ENCODE data around the gene SYT2. TPM values are rescaled to one million over a fixed set of nuclear protein-coding genes. Genes with fewer than 3 reads are reported as not detected.
"Not testable (repeated sequence)": the region's sequence is repeated elsewhere in the genome, so short reads cannot be mapped to it uniquely, and the experiment has no call there.

SYT2 gene
- total and polyA plus RNA-seq, 4 donors: 0.03 to 0.09 (median 0.05) TPM; not detected in 1

DNA sequence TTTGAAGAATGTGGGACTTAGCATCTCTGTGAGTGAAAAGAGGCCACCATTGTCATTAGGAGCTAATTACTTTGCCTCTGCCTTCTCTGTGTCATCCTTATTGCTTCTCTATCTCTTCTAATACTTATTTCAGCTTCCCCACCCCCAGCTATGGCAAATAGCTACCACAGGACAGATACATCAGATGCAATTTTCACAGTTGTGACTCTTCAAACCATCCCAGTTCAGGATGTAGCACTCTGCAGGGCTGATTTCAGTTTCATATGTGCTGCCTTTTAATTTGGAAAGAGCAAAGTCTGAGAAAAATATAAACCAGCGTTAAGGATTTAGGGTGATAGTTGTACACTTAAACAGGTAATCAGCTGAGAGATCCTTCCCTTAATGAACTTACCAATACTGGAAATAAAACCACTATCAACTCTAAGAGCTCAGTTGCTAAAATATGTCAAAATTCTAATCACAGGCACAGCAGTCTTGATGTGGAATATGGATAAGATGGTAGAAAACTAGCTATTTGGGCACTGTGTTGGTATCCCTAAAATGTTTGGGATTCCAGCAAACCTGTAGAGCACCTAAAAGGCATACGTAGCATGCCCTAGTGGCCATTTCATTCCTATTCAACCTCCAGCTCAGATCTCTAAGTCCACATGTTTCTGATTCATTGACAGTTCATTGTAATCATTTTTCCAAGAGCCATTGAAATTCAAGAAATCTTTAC is 148.4 kb downstream of the SYT2 start:
- WGBS, 2 donors: 20 to 21% methylated on average over 2 of the region's 2 CpGs
- ATAC-seq (ENCODE audit: low FRiP score): no peak
- H3K36me3 ChIP-seq (ENCODE audit: control insufficient read depth in 1 of 2, insufficient read depth in 2 of 2, low read length in 1 of 2): peaks cover 6 to 7% of the 10 kb centered on the region in 2 donors
- no peaks in the 10 kb centered on the region for H3K27me3 ChIP-seq (ENCODE audit: control insufficient read depth in 1 of 2, insufficient read depth in 2 of 2, low read length in 1 of 2)
- H3K4me3 ChIP-seq (ENCODE audit: low read length in 2 of 2): no peak overlapping the region
- peak overlapping the region; percentile 30 to 64 for H3K27ac ChIP-seq (ENCODE audit: low read depth in 1 of 2, low read length in 2 of 2)
- no peak for DNase-seq
- H3K4me1 ChIP-seq (ENCODE audit: control insufficient read depth in 1 of 2, insufficient read depth in 2 of 2, low read length in 2 of 2): peaks cover 11 to 15% of the 10 kb centered on the region in 2 donors
- no peaks in the 10 kb centered on the region for H3K9me3 ChIP-seq (ENCODE audit: control insufficient read depth, low read length)
- intact Hi-C loops (cut with DNase I): no loop called here

DNA sequence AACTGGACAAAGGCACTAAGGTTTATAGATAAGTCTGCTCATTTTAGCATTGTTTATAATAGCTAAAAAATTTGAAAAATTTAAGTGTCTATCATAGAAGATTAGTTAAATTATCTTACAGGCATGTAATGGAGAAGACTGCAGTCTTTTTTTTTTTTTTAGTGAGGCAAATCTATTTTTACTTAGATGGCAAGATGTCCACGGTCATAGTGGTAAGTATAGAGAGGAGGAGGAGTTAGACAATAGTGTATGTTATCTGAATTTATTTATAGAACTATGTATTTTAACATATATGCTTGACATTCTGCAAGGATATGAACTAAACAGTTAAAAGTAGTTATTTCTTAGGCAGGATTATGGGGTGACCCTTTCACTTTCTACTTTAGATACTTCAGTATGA is 149.0 kb downstream of the SYT2 start:
- ATAC-seq (ENCODE audit: low FRiP score) (no peak), DNase-seq (no peak)
- 0 to 6% methylated on average over 1 of the region's 1 CpG for WGBS, 2 donors
- H3K27ac ChIP-seq (ENCODE audit: low read depth in 1 of 2, low read length in 2 of 2): no peak overlapping the region
- H3K4me3 ChIP-seq (ENCODE audit: low read length in 2 of 2): no peak overlapping the region
- intact Hi-C loops (cut with DNase I): no loop called here
- no peaks in the 10 kb centered on the region for H3K27me3 ChIP-seq (ENCODE audit: control insufficient read depth in 1 of 2, insufficient read depth in 2 of 2, low read length in 1 of 2)
- peaks cover 11 to 15% of the 10 kb centered on the region in 2 donors for H3K4me1 ChIP-seq (ENCODE audit: control insufficient read depth in 1 of 2, insufficient read depth in 2 of 2, low read length in 2 of 2)
- H3K36me3 ChIP-seq (ENCODE audit: control insufficient read depth in 1 of 2, insufficient read depth in 2 of 2, low read length in 1 of 2): peaks cover 6 to 7% of the 10 kb centered on the region in 2 donors
- no peaks in the 10 kb centered on the region for H3K9me3 ChIP-seq (ENCODE audit: control insufficient read depth, low read length)

DNA sequence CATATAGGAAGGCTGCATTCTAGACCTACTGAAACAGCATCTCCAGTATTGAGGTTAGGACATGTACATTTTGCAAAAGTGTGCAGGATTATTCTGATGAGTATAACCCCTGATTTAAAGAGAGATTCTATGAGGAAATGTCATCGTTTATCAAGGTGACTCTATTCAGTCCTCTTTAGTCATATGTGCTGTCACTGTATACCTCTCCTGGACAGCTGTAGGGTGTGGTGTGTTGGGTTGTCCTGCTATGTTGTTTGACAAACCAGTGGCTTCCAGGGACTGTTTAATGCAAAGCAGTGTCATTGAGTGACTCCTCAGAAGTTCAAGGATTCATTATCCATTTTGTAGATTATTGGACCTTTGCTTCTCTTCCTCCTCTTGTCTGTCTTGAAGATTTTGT is 152.6 kb downstream of the SYT2 start:
- WGBS, 2 donors: 69% methylated on average over 1 of the region's 1 CpG
- intact Hi-C loops (cut with DNase I); H3K27ac ChIP-seq (ENCODE audit: low read depth in 1 of 2, low read length in 2 of 2); ATAC-seq (ENCODE audit: low FRiP score); H3K4me3 ChIP-seq (ENCODE audit: low read length in 2 of 2); H3K27me3 ChIP-seq (ENCODE audit: control insufficient read depth in 1 of 2, insufficient read depth in 2 of 2, low read length in 1 of 2); H3K4me1 ChIP-seq (ENCODE audit: control insufficient read depth in 1 of 2, insufficient read depth in 2 of 2, low read length in 2 of 2); H3K36me3 ChIP-seq (ENCODE audit: control insufficient read depth in 1 of 2, insufficient read depth in 2 of 2, low read length in 1 of 2); H3K9me3 ChIP-seq (ENCODE audit: control insufficient read depth, low read length); DNase-seq: not testable (repeated sequence)

DNA sequence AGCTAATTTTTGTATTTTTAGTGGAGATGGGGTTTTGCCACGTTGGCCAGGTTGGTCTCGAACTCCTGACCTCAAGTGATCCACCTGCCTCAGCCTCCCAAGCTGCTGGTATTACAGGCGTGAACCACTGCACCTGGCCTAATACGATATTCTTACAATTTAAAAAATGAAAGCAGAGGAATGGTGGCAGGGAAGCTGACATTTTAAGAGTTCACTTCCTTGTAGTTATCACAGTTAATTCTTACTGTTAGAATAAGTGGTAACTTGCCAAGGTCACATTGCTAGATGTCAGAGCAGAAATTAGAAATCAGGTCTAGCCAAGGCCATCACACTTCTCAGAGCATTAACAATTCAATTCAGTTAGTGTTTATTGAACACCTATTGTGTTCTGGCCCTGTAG is 154.2 kb downstream of the SYT2 start:
- 26 to 34% methylated on average over 4 of the region's 4 CpGs for WGBS, 2 donors
- H3K4me3 ChIP-seq (ENCODE audit: low read length in 2 of 2); ATAC-seq (ENCODE audit: low FRiP score); H3K9me3 ChIP-seq (ENCODE audit: control insufficient read depth, low read length); DNase-seq; H3K36me3 ChIP-seq (ENCODE audit: control insufficient read depth in 1 of 2, insufficient read depth in 2 of 2, low read length in 1 of 2); intact Hi-C loops (cut with DNase I); H3K27me3 ChIP-seq (ENCODE audit: control insufficient read depth in 1 of 2, insufficient read depth in 2 of 2, low read length in 1 of 2); H3K27ac ChIP-seq (ENCODE audit: low read depth in 1 of 2, low read length in 2 of 2); H3K4me1 ChIP-seq (ENCODE audit: control insufficient read depth in 1 of 2, insufficient read depth in 2 of 2, low read length in 2 of 2): not testable (repeated sequence)

DNA sequence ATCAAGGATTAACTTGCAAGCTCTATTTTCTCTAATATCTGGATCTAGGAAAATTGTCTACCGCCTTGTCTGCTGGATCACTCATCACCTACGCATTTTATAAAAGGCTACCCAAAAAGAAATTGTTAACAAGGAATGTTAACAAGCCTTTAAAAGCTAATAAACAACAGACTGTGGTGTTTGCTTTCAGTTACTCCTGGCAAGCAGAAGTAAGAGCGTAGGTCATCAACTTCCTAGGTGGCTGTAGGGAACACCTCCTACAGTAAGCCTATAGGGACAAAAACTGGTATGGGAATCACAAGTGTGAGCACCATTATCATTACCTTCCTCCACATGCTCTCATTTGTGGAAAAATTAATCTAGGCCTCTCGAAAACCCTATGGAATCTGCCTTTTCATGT is 155.6 kb downstream of the SYT2 start:
- H3K27ac ChIP-seq (ENCODE audit: low read depth in 1 of 2, low read length in 2 of 2): peak overlapping the region in 1 of 2 donors; percentile 44
- DNase-seq; H3K9me3 ChIP-seq (ENCODE audit: control insufficient read depth, low read length); H3K27me3 ChIP-seq (ENCODE audit: control insufficient read depth in 1 of 2, insufficient read depth in 2 of 2, low read length in 1 of 2); H3K4me1 ChIP-seq (ENCODE audit: control insufficient read depth in 1 of 2, insufficient read depth in 2 of 2, low read length in 2 of 2); ATAC-seq (ENCODE audit: low FRiP score); H3K4me3 ChIP-seq (ENCODE audit: low read length in 2 of 2); intact Hi-C loops (cut with DNase I); H3K36me3 ChIP-seq (ENCODE audit: control insufficient read depth in 1 of 2, insufficient read depth in 2 of 2, low read length in 1 of 2): not testable (repeated sequence)
- 54 to 58% methylated on average over 4 of the region's 4 CpGs for WGBS, 2 donors

DNA sequence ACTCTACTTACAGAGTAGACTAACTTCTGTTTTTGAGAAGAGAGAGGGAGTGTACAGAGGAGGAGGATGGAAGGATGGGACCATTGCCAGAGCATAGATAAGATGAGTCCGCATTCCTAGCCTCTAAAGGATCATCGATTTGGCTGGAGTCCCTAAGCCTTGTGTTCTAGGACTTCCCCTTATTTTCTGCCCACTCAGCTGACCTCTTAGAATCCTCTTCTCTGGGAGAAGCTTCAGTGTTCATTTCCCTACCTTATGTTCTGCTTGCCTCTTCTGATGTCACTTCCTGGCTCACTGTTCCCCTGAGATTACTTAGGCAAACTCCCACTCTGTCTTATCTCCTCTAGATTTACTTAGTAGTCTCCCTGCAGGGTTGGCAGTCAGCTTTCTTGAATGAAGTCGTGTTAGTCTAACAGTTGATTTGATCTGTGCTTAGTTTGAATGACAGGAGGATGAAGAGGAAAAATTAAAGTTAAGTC is 156.7 kb downstream of the SYT2 start:
- peak; percentile 56 for ATAC-seq (ENCODE audit: low FRiP score)
- Histone ChIP-seq H3K27me3 (ENCODE audit: control insufficient read depth in 1 of 2, insufficient read depth in 2 of 2, low read length in 1 of 2) (no peaks in the 10 kb centered on the region), H3K4me1 (ENCODE audit: control insufficient read depth in 1 of 2, insufficient read depth in 2 of 2, low read length in 2 of 2) (no peaks in the 10 kb centered on the region), H3K4me3 (ENCODE audit: low read length in 2 of 2) (no peak overlapping the region), H3K9me3 (ENCODE audit: control insufficient read depth, low read length) (no peaks in the 10 kb centered on the region), H3K36me3 (ENCODE audit: control insufficient read depth in 1 of 2, insufficient read depth in 2 of 2, low read length in 1 of 2) (no peaks in the 10 kb centered on the region), H3K27ac (ENCODE audit: low read depth in 1 of 2, low read length in 2 of 2) (peak overlapping the region in 1 of 2 donors; percentile 75)
- 28 to 34% methylated on average over 3 of the region's 3 CpGs for WGBS, 2 donors
- intact Hi-C loops (cut with DNase I): no loop called here
- no peak for DNase-seq

DNA sequence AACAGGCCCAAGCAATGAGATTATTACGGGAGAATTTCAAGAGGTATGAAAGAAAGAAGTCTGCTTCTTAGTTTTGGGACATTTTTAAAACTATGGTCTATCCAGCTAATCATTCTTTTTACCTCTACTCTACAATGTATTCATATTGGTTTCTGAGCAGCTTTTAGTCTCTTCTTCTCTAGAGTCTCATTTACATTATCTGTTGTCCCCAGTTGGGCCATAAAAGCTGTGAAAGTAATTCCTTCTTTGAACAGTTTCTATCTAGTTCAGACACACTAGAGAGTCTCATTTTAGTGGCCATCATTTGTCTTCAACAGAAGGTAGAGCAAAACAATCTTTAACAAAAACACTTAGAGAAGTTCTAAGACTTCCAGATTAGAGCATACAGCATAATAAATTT is 157.2 kb downstream of the SYT2 start:
- H3K4me1 ChIP-seq (ENCODE audit: control insufficient read depth in 1 of 2, insufficient read depth in 2 of 2, low read length in 2 of 2): not testable (repeated sequence)

DNA sequence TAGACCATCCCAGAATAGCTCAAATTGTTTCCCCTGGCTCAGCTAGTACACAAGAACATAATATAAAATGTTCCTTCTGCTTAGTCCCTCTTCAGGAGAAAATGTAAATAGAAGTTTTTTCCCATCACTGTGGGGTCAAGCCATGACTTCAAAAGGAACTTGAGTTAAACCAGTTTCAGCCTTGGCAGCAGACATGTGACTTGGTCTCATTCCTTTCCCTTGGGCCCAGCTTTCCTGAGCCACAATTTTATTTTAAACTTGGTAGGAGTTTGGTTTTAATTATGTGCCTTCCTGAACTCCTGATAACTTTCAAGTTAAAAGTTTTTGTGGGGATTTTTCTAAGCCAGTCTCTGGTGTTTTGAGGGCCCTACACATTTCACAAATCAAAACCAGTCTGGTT is 157.6 kb downstream of the SYT2 start:
- DNase-seq; intact Hi-C loops (cut with DNase I); H3K36me3 ChIP-seq (ENCODE audit: control insufficient read depth in 1 of 2, insufficient read depth in 2 of 2, low read length in 1 of 2); H3K27me3 ChIP-seq (ENCODE audit: control insufficient read depth in 1 of 2, insufficient read depth in 2 of 2, low read length in 1 of 2); H3K4me1 ChIP-seq (ENCODE audit: control insufficient read depth in 1 of 2, insufficient read depth in 2 of 2, low read length in 2 of 2); H3K4me3 ChIP-seq (ENCODE audit: low read length in 2 of 2); H3K9me3 ChIP-seq (ENCODE audit: control insufficient read depth, low read length); ATAC-seq (ENCODE audit: low FRiP score): not testable (repeated sequence)
- peak overlapping the region in 1 of 2 donors; percentile 28 for H3K27ac ChIP-seq (ENCODE audit: low read depth in 1 of 2, low read length in 2 of 2)

More for the DNA sequence above, 157.2 kb downstream of the SYT2 start:
- ATAC-seq (ENCODE audit: low FRiP score); H3K27me3 ChIP-seq (ENCODE audit: control insufficient read depth in 1 of 2, insufficient read depth in 2 of 2, low read length in 1 of 2); H3K9me3 ChIP-seq (ENCODE audit: control insufficient read depth, low read length); H3K36me3 ChIP-seq (ENCODE audit: control insufficient read depth in 1 of 2, insufficient read depth in 2 of 2, low read length in 1 of 2); intact Hi-C loops (cut with DNase I); H3K4me3 ChIP-seq (ENCODE audit: low read length in 2 of 2); DNase-seq: not testable (repeated sequence)
- WGBS, 2 donors: 0 to 9% methylated on average over 1 of the region's 1 CpG
- H3K27ac ChIP-seq (ENCODE audit: low read depth in 1 of 2, low read length in 2 of 2): peak overlapping the region in 1 of 2 donors; percentile 28

DNA sequence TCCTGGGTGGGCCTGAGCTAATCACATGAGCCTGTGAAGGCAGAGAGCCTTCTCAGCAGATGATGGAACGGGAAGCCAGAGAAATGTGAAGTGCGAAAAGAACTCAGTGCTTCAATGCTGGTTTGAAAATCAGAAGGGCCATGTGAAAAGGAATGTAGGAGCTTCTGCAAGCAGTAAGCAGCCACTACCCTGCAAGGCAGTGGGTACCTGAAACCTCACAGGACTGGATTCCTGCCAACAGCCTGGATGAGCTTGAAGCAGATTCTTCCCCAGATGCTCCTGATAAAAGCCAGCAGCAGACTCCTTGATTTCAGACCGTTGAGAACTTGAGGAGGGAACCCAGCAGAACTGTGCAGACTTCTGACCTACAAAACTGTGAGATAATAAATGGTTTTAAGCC is 158.6 kb downstream of the SYT2 start:
- Histone ChIP-seq H3K27me3 (ENCODE audit: control insufficient read depth in 1 of 2, insufficient read depth in 2 of 2, low read length in 1 of 2) (no peaks in the 10 kb centered on the region), H3K4me1 (ENCODE audit: control insufficient read depth in 1 of 2, insufficient read depth in 2 of 2, low read length in 2 of 2) (peaks cover 0 to 2% of the 10 kb centered on the region in 2 donors), H3K36me3 (ENCODE audit: control insufficient read depth in 1 of 2, insufficient read depth in 2 of 2, low read length in 1 of 2) (no peaks in the 10 kb centered on the region), H3K9me3 (ENCODE audit: control insufficient read depth, low read length) (no peaks in the 10 kb centered on the region), H3K27ac (ENCODE audit: low read depth in 1 of 2, low read length in 2 of 2) (peak overlapping the region in 1 of 2 donors; percentile 88), H3K4me3 (ENCODE audit: low read length in 2 of 2) (no peak overlapping the region)
- 9 to 15% methylated on average over 3 of the region's 3 CpGs for WGBS, 2 donors
- DNase-seq (no peak), ATAC-seq (ENCODE audit: low FRiP score) (no peak)
- intact Hi-C loops (cut with DNase I): loop anchor here in 1 of 2 donors (2.0 kb wide), 1 partner anchor 13 kb away; no protein-coding TSS in a partner anchor
